Keratinocyte (primary cell): ENCODE results near the gene GAS5. TPM values are rescaled to one million over a fixed set of nuclear protein-coding genes. Genes with fewer than 3 reads are reported as not detected.
"Not testable (repeated sequence)": the region's sequence is repeated elsewhere in the genome, so short reads cannot be mapped to it uniquely, and the experiment has no call there.

Experiments
- DNase-seq: peaks from one replicate; pipeline ENCODE4 v3.0.0-alpha.2; 2011; ENCODE audit warnings: low read depth, missing footprints, low spot score
- FAIRE-seq: peaks from 2 replicates; lab custom pipeline; 2011; peaks lifted over from hg19 to GRCh38; lab: Jason Lieb, UNC
- H2AFZ ChIP-seq: 2 replicates; pipeline ENCODE4 v1.6.0; 2012; ENCODE audit warnings: low read length, control low read depth, inconsistent platforms; ENCODE audit not compliant: control insufficient read depth
- H3K27ac ChIP-seq: 2 replicates; pipeline ENCODE4 v1.5.1; 2011; ENCODE audit warnings: low read length; ENCODE audit not compliant: control insufficient read depth, insufficient read depth
- H3K27me3 ChIP-seq: 3 replicates; pipeline ENCODE4 v1.6.0; 2011; ENCODE audit warnings: low read length; ENCODE audit not compliant: control insufficient read depth, insufficient read depth; ENCODE audit errors: extremely low read depth
- H3K36me3 ChIP-seq, 2 experiments: 2 replicates in 1 of 2; 3 replicates in 1 of 2; pipeline ENCODE4 v1.5.1; 2011; ENCODE audit warnings: low read length in 2 of 2, mild to moderate bottlenecking in 1 of 2; ENCODE audit not compliant: control insufficient read depth in 2 of 2, insufficient read depth in 2 of 2; ENCODE audit errors: extremely low read depth in 1 of 2
- H3K4me1 ChIP-seq: 3 replicates; pipeline ENCODE4 v1.5.1; 2011; ENCODE audit warnings: low read length; ENCODE audit not compliant: control insufficient read depth, insufficient read depth; ENCODE audit errors: extremely low read depth
- H3K4me2 ChIP-seq: 3 replicates; pipeline ENCODE4 v1.6.0; 2011; ENCODE audit warnings: low read depth, low read length; ENCODE audit not compliant: control insufficient read depth, insufficient read depth; ENCODE audit errors: extremely low read depth
- H3K4me3 ChIP-seq, 3 experiments: fragments of 200-600 bp in 1 of 3; sonication (generic) in 1 of 3; 2 replicates in 2 of 3; 3 replicates in 1 of 3; pipeline ENCODE4 v1.5.1; 2011 to 2016; ENCODE audit warnings: low read length in 3 of 3, mild to moderate bottlenecking in 3 of 3, control low read depth in 2 of 3, inconsistent platforms in 1 of 3, low read depth in 1 of 3, mixed read lengths in 1 of 3, mixed run types in 1 of 3, moderate library complexity in 1 of 3; ENCODE audit not compliant: control insufficient read depth in 2 of 3, insufficient read depth in 2 of 3; ENCODE audit errors: extremely low read depth in 1 of 3
- H3K79me2 ChIP-seq: 2 replicates; pipeline ENCODE4 v1.6.0; 2012; ENCODE audit warnings: low read length; ENCODE audit not compliant: control insufficient read depth, insufficient read depth
- H3K9ac ChIP-seq: 3 replicates; pipeline ENCODE4 v1.6.0; 2011; ENCODE audit warnings: low read length; ENCODE audit not compliant: control insufficient read depth, insufficient read depth; ENCODE audit errors: extremely low read depth
- H3K9me1 ChIP-seq: 3 replicates; pipeline ENCODE4 v1.6.0; 2011; ENCODE audit warnings: low read length; ENCODE audit not compliant: control insufficient read depth, insufficient read depth; ENCODE audit errors: extremely low read depth
- H3K9me3 ChIP-seq: 2 replicates; pipeline ENCODE4 v1.5.1; 2012; ENCODE audit warnings: low read depth, low read length; ENCODE audit not compliant: control insufficient read depth
- H4K20me1 ChIP-seq: 3 replicates; pipeline ENCODE4 v1.6.0; 2011; ENCODE audit warnings: low read length; ENCODE audit not compliant: control insufficient read depth, insufficient read depth; ENCODE audit errors: extremely low read depth
- EZH2 ChIP-seq: IDR thresholded peaks from one replicate; pipeline ENCODE4 v1.6.1; 2012; ENCODE audit warnings: inconsistent platforms, mild to moderate bottlenecking, low read length, moderate library complexity
- dilution Hi-C: fragments of 300-500 bp; cut with MboI; formaldehyde crosslinking; loops from one replicate; pipeline ENCODE4 v1.7.0; 2020; ENCODE audit warnings: low sequenced_read_pairs; ENCODE audit not compliant: extremely low pct_ligation_motif_present
- polyA plus RNA-seq, 5 experiments: library from polyadenylated mRNA; depleted of rRNA in 3 of 5; stranded (reverse) in 3 of 5; stranded (forward) in 1 of 5; unstranded in 1 of 5; fragments of >200 nt; gene quantifications; 1 replicate in 1 of 5; 2 replicates in 3 of 5; 3 replicates in 1 of 5; pipeline versions ENCODE4 v1.2.1 to v1.2.3, GENCODE V29; 2011 to 2012; ENCODE audit warnings: missing spikeins in 2 of 5, low read depth in 1 of 5, low replicate concordance in 1 of 5
- TF ChIP-seq, protein P1 (sequence below), 3 experiments: IDR thresholded peaks in 1 of 3; conservative IDR thresholded peaks in 1 of 3; optimal IDR thresholded peaks in 1 of 3; 2 replicates in 2 of 3; 3 replicates in 1 of 3; pipeline versions ENCODE3 to v1.5.1; 2011; ENCODE audit warnings: low read length in 3 of 3, mild to moderate bottlenecking in 3 of 3, moderate library complexity in 2 of 3, control low read depth in 1 of 3, inconsistent platforms in 1 of 3; ENCODE audit not compliant: insufficient read depth in 2 of 3; ENCODE audit errors: extremely low read depth in 1 of 3

The GAS5 gene
- polyA plus RNA-seq, 1 donor (not counting 4 experiments of a cell fraction or from before 2014, with no cell fraction given): 1,196 TPM

DNA sequence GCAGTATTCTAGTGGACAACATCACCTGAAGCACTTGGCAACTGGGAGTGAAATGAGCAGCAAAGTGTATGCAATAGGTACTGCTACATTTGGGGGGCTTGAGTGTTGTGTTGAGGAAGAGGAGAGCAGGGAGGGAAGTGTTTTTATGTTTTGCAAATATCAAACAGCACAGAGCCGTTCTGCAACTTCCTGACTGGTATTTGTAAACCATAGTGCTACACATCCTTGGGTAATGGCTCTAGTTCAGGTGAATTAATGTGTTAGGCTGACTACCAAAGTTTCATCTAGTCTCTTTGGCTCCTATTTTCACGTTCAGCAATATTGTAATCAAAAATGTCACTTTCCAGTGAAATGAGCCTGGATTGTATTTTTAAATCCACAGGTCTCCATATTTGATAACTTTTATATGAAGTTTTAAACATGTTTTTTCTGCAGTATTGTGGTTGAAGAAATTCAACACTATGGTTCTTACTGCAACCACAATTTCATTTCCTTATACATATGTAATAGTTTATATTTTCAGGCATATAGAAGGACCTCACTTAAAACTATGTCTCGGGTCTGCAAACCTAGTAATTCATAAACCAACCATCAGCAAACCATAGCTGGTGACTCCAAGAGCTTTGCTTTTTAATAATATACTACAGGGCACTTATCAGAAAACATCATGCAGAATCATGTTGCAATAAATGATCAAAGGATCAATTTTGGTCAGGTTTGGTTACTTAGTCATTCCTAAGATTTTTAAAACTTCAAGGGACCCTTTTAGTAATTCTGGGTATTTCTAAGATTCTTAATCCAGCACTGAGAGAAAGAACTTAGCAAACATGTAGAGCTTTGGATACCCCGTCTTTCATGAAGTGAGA is 19.2 kb upstream of the GAS5 start:
- Histone ChIP-seq H4K20me1 (no peaks in the 10 kb centered on the region), H3K36me3 (peaks cover 3 to 10% of the 10 kb centered on the region in 2 experiments), H3K79me2 (no peaks in the 10 kb centered on the region), H2AFZ (no peak overlapping the region), H3K9me3 (no peaks in the 10 kb centered on the region), H3K9me1 (no peaks in the 10 kb centered on the region), H3K4me2 (no peak overlapping the region), H3K27me3 (no peaks in the 10 kb centered on the region), H3K4me1 (no peaks in the 10 kb centered on the region), H3K9ac (no peak overlapping the region), H3K4me3 (no peak overlapping the region), H3K27ac (no peak overlapping the region)
- DNase-seq (no peak), FAIRE-seq (no peak)
- TF ChIP-seq, protein P1, sequence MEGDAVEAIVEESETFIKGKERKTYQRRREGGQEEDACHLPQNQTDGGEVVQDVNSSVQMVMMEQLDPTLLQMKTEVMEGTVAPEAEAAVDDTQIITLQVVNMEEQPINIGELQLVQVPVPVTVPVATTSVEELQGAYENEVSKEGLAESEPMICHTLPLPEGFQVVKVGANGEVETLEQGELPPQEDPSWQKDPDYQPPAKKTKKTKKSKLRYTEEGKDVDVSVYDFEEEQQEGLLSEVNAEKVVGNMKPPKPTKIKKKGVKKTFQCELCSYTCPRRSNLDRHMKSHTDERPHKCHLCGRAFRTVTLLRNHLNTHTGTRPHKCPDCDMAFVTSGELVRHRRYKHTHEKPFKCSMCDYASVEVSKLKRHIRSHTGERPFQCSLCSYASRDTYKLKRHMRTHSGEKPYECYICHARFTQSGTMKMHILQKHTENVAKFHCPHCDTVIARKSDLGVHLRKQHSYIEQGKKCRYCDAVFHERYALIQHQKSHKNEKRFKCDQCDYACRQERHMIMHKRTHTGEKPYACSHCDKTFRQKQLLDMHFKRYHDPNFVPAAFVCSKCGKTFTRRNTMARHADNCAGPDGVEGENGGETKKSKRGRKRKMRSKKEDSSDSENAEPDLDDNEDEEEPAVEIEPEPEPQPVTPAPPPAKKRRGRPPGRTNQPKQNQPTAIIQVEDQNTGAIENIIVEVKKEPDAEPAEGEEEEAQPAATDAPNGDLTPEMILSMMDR (optimal IDR thresholded peaks at IDR 0.05 in 1 of 3, IDR thresholded peaks at IDR 0.05 in 1 of 3, conservative IDR thresholded peaks at IDR 0.05 in 1 of 3; ENCODE audit: extremely low read depth in 1 of 3, insufficient read depth in 2 of 3, low read length in 3 of 3): no peak
- no peak for TF ChIP-seq EZH2
- dilution Hi-C loops: no loop called here

DNA sequence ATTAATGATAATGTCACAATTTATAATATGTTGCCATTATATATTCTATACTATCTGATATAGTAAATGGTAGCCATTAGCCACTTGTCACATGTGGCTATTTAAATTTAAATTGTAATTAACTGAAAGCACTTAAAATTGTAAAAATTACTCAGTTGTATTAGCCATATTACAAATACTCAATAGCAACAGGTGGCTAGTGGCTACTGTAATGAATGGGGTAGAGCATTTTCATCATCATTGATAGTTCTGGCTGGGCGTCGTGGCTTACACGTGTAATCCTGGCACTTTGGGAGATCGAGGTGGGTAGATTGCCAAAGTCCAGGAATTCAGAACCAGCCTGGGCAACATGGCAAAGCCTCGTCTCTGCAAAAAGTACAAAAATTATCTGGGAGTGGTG is 16.9 kb upstream of the GAS5 start:
- Histone ChIP-seq H3K79me2 (no peaks in the 10 kb centered on the region), H3K4me3 (no peak overlapping the region), H3K9ac (no peak overlapping the region), H3K9me3 (no peaks in the 10 kb centered on the region), H3K27ac (no peak overlapping the region), H3K4me2 (no peak overlapping the region), H4K20me1 (no peaks in the 10 kb centered on the region), H2AFZ (no peak overlapping the region), H3K36me3 (peaks cover 3 to 10% of the 10 kb centered on the region in 2 experiments), H3K27me3 (no peaks in the 10 kb centered on the region), H3K9me1 (no peaks in the 10 kb centered on the region), H3K4me1 (no peaks in the 10 kb centered on the region)
- FAIRE-seq (no peak), DNase-seq (no peak)
- dilution Hi-C loops: no loop called here
- TF ChIP-seq EZH2: no peak
- TF ChIP-seq, protein P1 (optimal IDR thresholded peaks at IDR 0.05 in 1 of 3, IDR thresholded peaks at IDR 0.05 in 1 of 3, conservative IDR thresholded peaks at IDR 0.05 in 1 of 3; ENCODE audit: extremely low read depth in 1 of 3, insufficient read depth in 2 of 3, low read length in 3 of 3): no peak

DNA sequence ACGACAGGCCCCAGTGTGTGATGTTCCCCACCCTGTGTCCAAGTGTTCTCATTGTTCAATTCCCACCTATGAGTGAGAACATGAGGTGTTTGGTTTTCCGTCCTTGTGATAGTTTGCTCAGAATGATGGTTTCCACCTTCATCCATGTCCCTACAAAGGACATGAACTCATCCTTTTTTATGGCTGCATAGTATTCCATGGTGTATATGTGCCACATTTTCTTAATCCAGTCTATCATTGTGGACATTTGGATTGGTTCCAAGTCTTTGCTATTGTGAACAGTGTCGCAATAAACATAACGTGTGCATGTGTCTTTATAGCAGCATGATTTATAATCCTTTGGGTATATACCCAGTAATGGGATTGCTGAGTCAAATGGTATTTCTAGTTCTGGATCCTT is 13.3 kb upstream of the GAS5 start:
- H3K4me2 ChIP-seq, FAIRE-seq, H3K4me1 ChIP-seq, H3K36me3 ChIP-seq, H3K9me3 ChIP-seq, H2AFZ ChIP-seq, H3K27ac ChIP-seq, H3K79me2 ChIP-seq, H3K9ac ChIP-seq, H3K27me3 ChIP-seq, DNase-seq, H3K9me1 ChIP-seq, dilution Hi-C loops, H4K20me1 ChIP-seq, H3K4me3 ChIP-seq: not testable (repeated sequence)
